Measurements from ENCODE around the gene UMAD1.

DNA sequence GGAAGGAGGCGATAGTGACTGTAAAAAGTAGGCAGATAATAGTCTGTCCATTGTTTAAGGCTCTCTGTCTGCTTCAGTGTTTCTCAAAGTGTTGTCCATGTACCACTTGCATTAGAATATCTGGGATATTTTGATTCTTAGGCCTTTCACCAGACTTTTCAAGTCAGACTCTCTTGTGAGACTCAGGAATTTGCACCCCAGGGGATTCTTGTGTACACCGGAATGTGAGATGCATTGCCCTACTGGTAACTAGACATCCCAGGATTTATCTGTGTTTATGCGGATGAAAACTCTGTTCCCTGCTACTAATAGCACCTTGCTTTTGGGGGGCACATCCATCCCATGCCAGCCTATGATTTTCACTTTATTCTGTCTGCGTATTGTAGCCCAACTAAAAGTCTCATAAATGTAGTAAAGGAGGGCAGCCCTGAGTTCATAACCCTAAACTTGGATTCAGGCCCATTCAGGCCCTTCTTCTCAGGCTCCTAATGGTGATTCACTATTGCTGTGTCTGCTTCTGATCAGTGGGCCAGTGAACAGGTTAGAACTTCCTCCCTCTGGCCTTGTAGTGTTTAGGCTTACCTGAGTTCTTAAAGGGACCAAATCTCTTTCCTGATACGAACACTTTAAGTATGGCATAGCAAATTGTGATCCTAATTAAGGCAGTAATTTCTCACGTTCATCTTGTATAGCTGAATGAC is 149.6 kb downstream of the UMAD1 start:
- TF ChIP-seq POLR2A (IDR thresholded peaks at IDR 0.05), result no peak
- TF ChIP-seq, protein P1, sequence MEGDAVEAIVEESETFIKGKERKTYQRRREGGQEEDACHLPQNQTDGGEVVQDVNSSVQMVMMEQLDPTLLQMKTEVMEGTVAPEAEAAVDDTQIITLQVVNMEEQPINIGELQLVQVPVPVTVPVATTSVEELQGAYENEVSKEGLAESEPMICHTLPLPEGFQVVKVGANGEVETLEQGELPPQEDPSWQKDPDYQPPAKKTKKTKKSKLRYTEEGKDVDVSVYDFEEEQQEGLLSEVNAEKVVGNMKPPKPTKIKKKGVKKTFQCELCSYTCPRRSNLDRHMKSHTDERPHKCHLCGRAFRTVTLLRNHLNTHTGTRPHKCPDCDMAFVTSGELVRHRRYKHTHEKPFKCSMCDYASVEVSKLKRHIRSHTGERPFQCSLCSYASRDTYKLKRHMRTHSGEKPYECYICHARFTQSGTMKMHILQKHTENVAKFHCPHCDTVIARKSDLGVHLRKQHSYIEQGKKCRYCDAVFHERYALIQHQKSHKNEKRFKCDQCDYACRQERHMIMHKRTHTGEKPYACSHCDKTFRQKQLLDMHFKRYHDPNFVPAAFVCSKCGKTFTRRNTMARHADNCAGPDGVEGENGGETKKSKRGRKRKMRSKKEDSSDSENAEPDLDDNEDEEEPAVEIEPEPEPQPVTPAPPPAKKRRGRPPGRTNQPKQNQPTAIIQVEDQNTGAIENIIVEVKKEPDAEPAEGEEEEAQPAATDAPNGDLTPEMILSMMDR (IDR thresholded peaks at IDR 0.05), result no peak

Data from heart left ventricle (tissue), 13 donors.